GM12878 (cell line): ENCODE data around the gene NOD1. TPM values are rescaled to one million over a fixed set of nuclear protein-coding genes. Genes with fewer than 3 reads are reported as not detected.
"Not testable (repeated sequence)": the region's sequence is repeated elsewhere in the genome, so short reads cannot be mapped to it uniquely, and the experiment has no call there.

ENCODE experiments used
- ATAC-seq: fragments of 200-7000 bp; cut with Tn5 transposase; 3 replicates; pipeline ENCODE4 v1.9.1; 2020; ENCODE audit warnings: mild to moderate bottlenecking, moderate library complexity
- BruUV-seq: library from RNA; stranded (reverse); fragments of 400-500 nt; replicated peaks from 2 replicates; lab custom pipeline; 2021; lab: Mats Ljungman, UMichigan
- CTCF ChIA-PET: fragments of 300-600 bp; sonication (Branson Sonifier 250); formaldehyde crosslinking; extraction: SDS; loops from one replicate; lab custom pipeline; 2021; ENCODE audit warnings: inconsistent platforms; lab: Yijun Ruan, JAX
- POLR2A ChIA-PET: fragments of 350-600 bp; formaldehyde crosslinking; extraction: SDS; loops from one replicate; lab custom pipeline; 2021; ENCODE audit warnings: inconsistent platforms; lab: Charles Lee
- RAD21 ChIA-PET: fragments of 300-600 bp; sonication (Branson Sonifier 250); formaldehyde crosslinking; loops from one replicate; lab custom pipeline; 2023; ENCODE audit warnings: antibody characterized with exemption; ENCODE audit not compliant: unreplicated experiment; lab: Charles Lee
- SMC1A ChIA-PET: fragments of 300-600 bp; sonication (Branson Sonifier 250); formaldehyde crosslinking; loops from one replicate; lab custom pipeline; 2023; ENCODE audit not compliant: unreplicated experiment, uncharacterized antibody; lab: Charles Lee
- DNase-seq: peaks from one replicate; pipeline ENCODE4 v3.0.0-alpha.2; 2011; ENCODE audit warnings: low read depth, low spot score
- FAIRE-seq: peaks from 3 replicates; lab custom pipeline; 2011; peaks lifted over from hg19 to GRCh38; lab: Jason Lieb, UNC
- H2AFZ ChIP-seq: 2 replicates; pipeline ENCODE4 v1.6.0; 2011; ENCODE audit warnings: low read depth, low read length, control low read depth; ENCODE audit not compliant: control insufficient read depth
- H3K27ac ChIP-seq: 2 replicates; pipeline ENCODE4 v1.5.1; 2011; ENCODE audit warnings: control low read depth; ENCODE audit not compliant: control insufficient read depth, insufficient read depth
- H3K27me3 ChIP-seq, 2 experiments: replicated peaks in 1 of 2; 2 replicates each; pipeline versions ENCODE4 v1.6.0 to v1.6.1; 2011; ENCODE audit warnings: low read length in 1 of 2; ENCODE audit not compliant: control insufficient read depth in 2 of 2, insufficient read depth in 2 of 2
- H3K36me3 ChIP-seq, 2 experiments: 2 replicates each; pipeline ENCODE4 v1.5.1; 2011; ENCODE audit warnings: low read length in 1 of 2; ENCODE audit not compliant: control insufficient read depth in 2 of 2, insufficient read depth in 2 of 2
- H3K4me1 ChIP-seq: 2 replicates; pipeline ENCODE4 v1.6.1; 2011; ENCODE audit warnings: mild to moderate bottlenecking, low read length, moderate library complexity, mixed read lengths; ENCODE audit not compliant: control insufficient read depth, insufficient read depth
- H3K4me2 ChIP-seq: 2 replicates; pipeline ENCODE4 v1.6.0; 2011; ENCODE audit warnings: control low read depth; ENCODE audit not compliant: control insufficient read depth, insufficient read depth
- H3K4me3 ChIP-seq: fragments of 200-600 bp; sonication (generic); 2 replicates; pipeline ENCODE4 v1.5.1; 2016
- H3K79me2 ChIP-seq: 2 replicates; pipeline ENCODE4 v1.6.0; 2011; ENCODE audit warnings: low read length; ENCODE audit not compliant: control insufficient read depth, insufficient read depth
- H3K9ac ChIP-seq: 2 replicates; pipeline ENCODE4 v1.8.0; 2011; ENCODE audit warnings: low read length, control low read depth, mixed read lengths; ENCODE audit not compliant: control insufficient read depth, insufficient read depth
- H3K9me3 ChIP-seq: replicated peaks from 3 replicates; pipeline ENCODE4 v1.5.1; 2011; ENCODE audit warnings: mild to moderate bottlenecking, low read length; ENCODE audit not compliant: control insufficient read depth, insufficient read depth
- H4K20me1 ChIP-seq: 2 replicates; pipeline ENCODE4 v1.6.0; 2011; ENCODE audit not compliant: control insufficient read depth, insufficient read depth
- ATF7 ChIP-seq: fragments of 450-650 bp; IDR thresholded peaks from 2 replicates; pipeline ENCODE4 v1.6.1; 2016; ENCODE audit warnings: low read depth, mild to moderate bottlenecking
- CBX5 ChIP-seq: sonication (generic); IDR thresholded peaks from 2 replicates; pipeline ENCODE4 v1.6.1; 2016; ENCODE audit warnings: low read depth, moderate library complexity, mild to moderate bottlenecking, inconsistent platforms
- CHD4 ChIP-seq: fragments of 200-600 bp; sonication (generic); IDR thresholded peaks from 2 replicates; pipeline ENCODE4 v1.6.1; 2016; ENCODE audit warnings: mild to moderate bottlenecking
- DPF2 ChIP-seq: fragments of 450-650 bp; IDR thresholded peaks from 2 replicates; pipeline ENCODE4 v1.6.1; 2017; ENCODE audit warnings: mild to moderate bottlenecking
- EED ChIP-seq: sonication (generic); IDR thresholded peaks from 2 replicates; pipeline ENCODE4 v1.6.1; 2016; ENCODE audit warnings: antibody characterized with exemption, low read depth
- ETV6 ChIP-seq, 2 experiments: fragments of 450-650 bp in 1 of 2; IDR thresholded peaks in 1 of 2; conservative IDR thresholded peaks in 1 of 2; 2 replicates each; pipeline ENCODE4 v1.6.1; 2014; ENCODE audit warnings: antibody characterized with exemption in 1 of 2, borderline replicate concordance in 1 of 2, low read depth in 1 of 2, mild to moderate bottlenecking in 1 of 2, moderate library complexity in 1 of 2
- GABPA ChIP-seq: IDR thresholded peaks from 2 replicates; pipeline ENCODE4 v1.6.1; 2014; ENCODE audit warnings: antibody characterized with exemption, low read depth, mild to moderate bottlenecking, inconsistent platforms
- JUNB ChIP-seq: IDR thresholded peaks from 2 replicates; pipeline ENCODE4 v1.6.1; 2016; ENCODE audit warnings: antibody characterized with exemption, mild to moderate bottlenecking
- NFXL1 ChIP-seq: fragments of 450-650 bp; IDR thresholded peaks from 2 replicates; pipeline ENCODE4 v1.6.1; 2017; ENCODE audit warnings: antibody characterized with exemption, mild to moderate bottlenecking, borderline replicate concordance
- PAX5 ChIP-seq: IDR thresholded peaks from 2 replicates; pipeline ENCODE4 v1.6.1; 2011; ENCODE audit warnings: low read depth, low read length, borderline replicate concordance
- SMAD1 ChIP-seq: fragments of 450-650 bp; IDR thresholded peaks from 2 replicates; pipeline ENCODE4 v1.6.1; 2018; ENCODE audit warnings: mild to moderate bottlenecking, low read depth; ENCODE audit not compliant: partially characterized antibody
- STAT1 ChIP-seq: fragments of 450-650 bp; conservative IDR thresholded peaks from 2 replicates; pipeline ENCODE4 v1.6.1; 2014; ENCODE audit warnings: antibody characterized with exemption, mild to moderate bottlenecking
- STAT3 ChIP-seq: IDR thresholded peaks from 2 replicates; pipeline ENCODE4 v1.6.1; 2011; ENCODE audit warnings: low read depth, low read length, improper control_type of control experiment
- TAF1 ChIP-seq: IDR thresholded peaks from 2 replicates; pipeline ENCODE4 v1.6.1; 2011; ENCODE audit warnings: mild to moderate bottlenecking, low read depth, low read length, borderline replicate concordance
- TBL1XR1 ChIP-seq: IDR thresholded peaks from 2 replicates; pipeline ENCODE4 v1.6.1; 2012; ENCODE audit warnings: low read depth, low read length, improper control_type of control experiment
- TCF12 ChIP-seq: IDR thresholded peaks from 2 replicates; pipeline ENCODE4 v1.6.1; 2011; ENCODE audit warnings: low read depth, mild to moderate bottlenecking, low read length
- ZNF622 ChIP-seq: fragments of 450-650 bp; IDR thresholded peaks from 2 replicates; pipeline ENCODE4 v1.6.1; 2017; ENCODE audit warnings: mild to moderate bottlenecking, inconsistent platforms
- ZNF687 ChIP-seq: fragments of 450-650 bp; IDR thresholded peaks from 2 replicates; pipeline ENCODE4 v1.6.1; 2017; ENCODE audit warnings: mild to moderate bottlenecking, moderate library complexity
- ZSCAN29 ChIP-seq: fragments of 450-650 bp; IDR thresholded peaks from 2 replicates; pipeline ENCODE4 v1.6.1; 2017; ENCODE audit warnings: mild to moderate bottlenecking, moderate library complexity
- WGBS: methylation state at CpG from one replicate; pipeline ENCODE4 v1.1.6; 2016; ENCODE audit warnings: low lambda C conversion rate; ENCODE audit not compliant: insufficient replicate concordance, insufficient coverage; ENCODE audit errors: missing lambda C conversion rate; 5-methylcytosine and 5-hydroxymethylcytosine counted together
- in situ Hi-C: fragments of 300-500 bp; cut with MboI; formaldehyde crosslinking; loops from 9 replicates; pipeline ENCODE4 v1.14.3; 2018; ENCODE audit warnings: mixed read lengths
- intact Hi-C: fragments of 100-400 bp; cut with micrococcal nuclease; formaldehyde crosslinking; loops from one replicate; pipeline ENCODE4 v1.14.2; 2022; ENCODE audit not compliant: unreplicated experiment
- polyA plus RNA-seq, 11 experiments: library from polyadenylated mRNA; depleted of rRNA in 4 of 11; unstranded in 6 of 11; stranded (reverse) in 5 of 11; fragments of >200 nt; fragmentation: Nextera tagmentation in 4 of 11; fragmentation: Illumina TruSeq in 1 of 11; extraction: Ambion mirVana in 4 of 11; extraction: Trizol in 1 of 11; gene quantifications; 1 replicate in 1 of 11; 2 replicates in 10 of 11; pipeline versions ENCODE4 v1.2.1 to v1.2.3, GENCODE V29; 2011 to 2016; ENCODE audit warnings: inconsistent platforms in 2 of 11, missing spikeins in 2 of 11, low read depth in 1 of 11
- total RNA-seq, 4 experiments: library from RNA; depleted of rRNA in 3 of 4; stranded (reverse); fragments of >200 nt in 3 of 4; fragmentation: Illumina TruSeq in 1 of 4; extraction: Trizol in 1 of 4; gene quantifications; 2 replicates each; pipeline versions ENCODE4 v1.2.1 to v1.2.3, GENCODE V29; 2013 to 2021

Gene NOD1
- total and polyA plus RNA-seq, 10 of the 15 experiments (the other 5 are each of a cell fraction or from before 2014, with no cell fraction given), result 1.8 to 14.6 (median 8.9) TPM

GRCh38 chr7:30485667-30486066, 7.1 kb upstream of the NOD1 start:
- Histone ChIP-seq H3K4me3 (no peak overlapping the region), H3K79me2 (no peaks in the 10 kb centered on the region), H3K4me2 (no peak overlapping the region), H3K4me1 (no peaks in the 10 kb centered on the region), H3K36me3 (no peaks in the 10 kb centered on the region), H3K27me3 (no peaks in the 10 kb centered on the region), H4K20me1 (no peaks in the 10 kb centered on the region), H2AFZ (no peak overlapping the region), H3K27ac (no peak overlapping the region), H3K9ac (no peak overlapping the region), H3K9me3 (peaks cover 2% of the 10 kb centered on the region; the same call in 1 of the 3 replicates)
- BruUV-seq, result no TSS peak
- SMC1A ChIA-PET, result no interaction called here
- WGBS, result 38% methylated on average over 1 of the region's 1 CpG
- no peak for DNase-seq
- POLR2A ChIA-PET, result no interaction called here
- no peak for FAIRE-seq
- RAD21 ChIA-PET, result interaction anchor here (0.6 kb wide), 1 partner anchor 120 kb away, joined by 3 read pairs; no protein-coding TSS in a partner anchor
- no peak for TF ChIP-seq ZSCAN29
- TF ChIP-seq PAX5, result no peak
- no peak for TF ChIP-seq ETV6 (conservative IDR thresholded peaks at IDR 0.05 in 1 of 2, IDR thresholded peaks at IDR 0.05 in 1 of 2; ENCODE audit: borderline replicate concordance in 1 of 2, low read depth in 1 of 2)
- TF ChIP-seq GABPA, result no peak
- no peak for TF ChIP-seq STAT3
- TF ChIP-seq TAF1, result no peak
- no peak for TF ChIP-seq STAT1
- TF ChIP-seq JUNB, result no peak
- no peak for TF ChIP-seq TBL1XR1
- TF ChIP-seq SMAD1, result no peak
- TF ChIP-seq EED, result no peak
- TF ChIP-seq TCF12, result no peak
- TF ChIP-seq NFXL1, result no peak
- no peak for TF ChIP-seq ZNF622
- TF ChIP-seq CHD4, result no peak
- TF ChIP-seq ATF7, result no peak
- no peak for TF ChIP-seq ZNF687
- TF ChIP-seq CBX5, result no peak
- no peak for TF ChIP-seq DPF2
- CTCF ChIA-PET, result no interaction called here
- in situ Hi-C loops (no loop called here), intact Hi-C loops (no loop called here)
- no peak for ATAC-seq

DNA sequence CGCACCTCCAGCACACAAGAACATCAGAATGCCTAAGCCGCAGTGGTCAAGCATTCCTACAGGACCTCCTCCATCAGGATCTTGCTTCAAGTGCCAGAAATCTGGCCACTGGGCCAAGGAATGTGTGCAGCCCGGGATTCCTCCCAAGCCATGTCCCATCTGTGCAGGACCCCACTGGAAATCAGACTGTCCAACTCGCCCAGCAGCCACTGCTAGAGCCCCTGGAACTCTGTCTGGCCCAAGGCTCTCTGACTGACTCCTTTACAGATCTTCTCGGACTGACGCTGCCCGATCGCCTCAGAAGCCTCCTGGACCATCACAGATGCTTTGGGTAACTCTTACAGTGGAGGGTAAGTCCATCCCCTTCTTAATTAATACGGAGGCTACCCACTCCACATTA, 2.8 kb upstream of the NOD1 start:
- H3K9me3 ChIP-seq, H3K27me3 ChIP-seq, BruUV-seq, SMC1A ChIA-PET, H3K9ac ChIP-seq, intact Hi-C loops, H3K27ac ChIP-seq, POLR2A ChIA-PET, H3K36me3 ChIP-seq, H3K4me2 ChIP-seq, CTCF ChIA-PET, FAIRE-seq, in situ Hi-C loops, H3K4me3 ChIP-seq, H3K4me1 ChIP-seq, RAD21 ChIA-PET, H4K20me1 ChIP-seq, DNase-seq, ATAC-seq, H2AFZ ChIP-seq: not testable (repeated sequence)
- WGBS, result 90% methylated on average over 9 of the region's 9 CpGs
- peaks cover 13% of the 10 kb centered on the region for H3K79me2 ChIP-seq
